GM15510 (cell line): Measurements from ENCODE around the gene C22orf31.

Experiments used
- POLR2A ChIP-seq: IDR thresholded peaks from 3 replicates; pipeline ENCODE4 v1.6.1; 2011; ENCODE audit warnings: borderline replicate concordance; ENCODE audit not compliant: insufficient read length; ENCODE audit errors: extremely low read depth

The C22orf31 gene

GRCh38 chr22:29083933-29084591, 22.4 kb upstream of the C22orf31 start:
- TF ChIP-seq POLR2A = no peak

GRCh38 chr22:29082826-29083545, 21.4 kb upstream of the C22orf31 start:
- TF ChIP-seq POLR2A = no peak

- no peak for TF ChIP-seq POLR2A
Observed at GRCh38 chr22:29081517-29082236, 20.0 kb upstream of the C22orf31 start.

GRCh38 chr22:29080106-29080975, 18.7 kb upstream of the C22orf31 start:
- TF ChIP-seq POLR2A = no peak

- no peak for TF ChIP-seq POLR2A
Observed at GRCh38 chr22:29079218-29079901, 17.7 kb upstream of the C22orf31 start.

- no peak for TF ChIP-seq POLR2A
Observed at GRCh38 chr22:29078869-29079207, 17.2 kb upstream of the C22orf31 start.

GRCh38 chr22:29078036-29078868, 16.6 kb upstream of the C22orf31 start:
- TF ChIP-seq POLR2A = no peak

- no peak for TF ChIP-seq POLR2A
Observed at GRCh38 chr22:29074276-29074772, 12.7 kb upstream of the C22orf31 start.

GRCh38 chr22:29073618-29074275, 12.1 kb upstream of the C22orf31 start:
- no peak for TF ChIP-seq POLR2A

- TF ChIP-seq POLR2A = no peak
Observed at GRCh38 chr22:29072979-29073617, 11.5 kb upstream of the C22orf31 start, which contains the start of gene KREMEN1. KREMEN1 (plus strand) TSS chr22:29073035; CDS start chr22:29073131, 96 bp downstream.

GRCh38 chr22:29072193-29072978, 10.8 kb upstream of the C22orf31 start:
- no peak for TF ChIP-seq POLR2A
